Activated gamma-delta T cell treated with Interleukin-2 at 50 U/mL for 16 hours (primary cell): ENCODE results near the gene PSMG4.

ENCODE experiments used
- DNase-seq: peaks from one replicate; pipeline ENCODE4 v3.0.0-alpha.2; 2020

Gene PSMG4, protein sequence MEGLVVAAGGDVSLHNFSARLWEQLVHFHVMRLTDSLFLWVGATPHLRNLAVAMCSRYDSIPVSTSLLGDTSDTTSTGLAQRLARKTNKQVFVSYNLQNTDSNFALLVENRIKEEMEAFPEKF

GRCh38 chr6:3258720-3259490 is at the start of gene PSMG4:
Gene PSMG4, plus strand, starts transcription at chr6:3258947. Its CDS starts 76 bp downstream, at chr6:3259023.
- DNase-seq: peak; percentile 94

GRCh38 chr6:3209114-3210023 is 49.4 kb upstream of the PSMG4 start:
- no peak for DNase-seq

DNA sequence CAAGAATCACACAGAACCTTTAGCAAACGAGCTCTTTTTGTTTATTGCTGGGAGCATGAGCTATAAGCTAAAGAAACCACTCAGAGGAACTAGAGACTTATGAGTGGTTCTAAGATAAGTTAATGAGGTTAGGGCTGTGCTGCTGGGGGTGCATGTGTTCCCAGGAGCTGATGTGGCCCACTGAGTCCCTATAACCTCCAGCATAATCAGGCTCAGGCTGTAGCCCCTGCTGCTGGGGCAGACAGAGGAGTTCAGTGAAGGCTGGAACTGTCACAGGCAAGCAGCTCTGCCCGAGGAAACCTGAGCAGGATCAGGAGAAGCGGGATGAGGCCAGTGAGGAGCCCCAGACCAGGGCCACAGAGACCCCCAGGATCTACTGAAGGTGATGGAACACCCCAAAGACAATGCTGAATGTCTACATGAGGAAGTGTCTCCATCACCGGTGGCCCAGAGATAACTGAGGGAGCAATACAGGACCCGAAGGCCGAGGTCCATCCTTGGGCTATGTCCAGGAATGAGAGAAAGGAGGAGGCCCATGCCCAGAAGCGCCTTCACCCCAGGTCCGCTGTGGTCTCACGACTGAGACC is 48.6 kb upstream of the PSMG4 start:
- DNase-seq: no peak

DNA sequence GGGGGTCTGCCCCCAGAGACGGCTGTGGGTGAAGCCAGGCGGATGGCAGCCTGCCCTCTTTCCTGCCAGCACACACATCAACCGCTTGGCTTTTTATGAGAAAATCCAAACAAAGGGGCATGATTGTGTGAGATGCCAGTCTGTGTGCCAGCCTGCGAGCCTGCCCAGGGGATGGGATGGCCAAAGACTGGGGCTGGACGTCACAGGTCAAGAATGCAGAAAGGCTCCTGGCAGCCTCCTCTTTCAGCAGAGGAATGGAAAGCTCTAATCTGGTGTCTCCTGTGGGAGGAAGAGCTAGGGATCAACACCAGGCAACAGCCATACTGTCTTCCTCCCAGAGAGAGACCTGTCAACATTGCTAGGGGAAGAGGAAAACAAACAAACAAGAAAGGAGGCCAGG is 47.1 kb upstream of the PSMG4 start:
- DNase-seq: no peak

- no peak for DNase-seq
Measured at GRCh38 chr6:3212261-3212660, 46.5 kb upstream of the PSMG4 start.

DNA sequence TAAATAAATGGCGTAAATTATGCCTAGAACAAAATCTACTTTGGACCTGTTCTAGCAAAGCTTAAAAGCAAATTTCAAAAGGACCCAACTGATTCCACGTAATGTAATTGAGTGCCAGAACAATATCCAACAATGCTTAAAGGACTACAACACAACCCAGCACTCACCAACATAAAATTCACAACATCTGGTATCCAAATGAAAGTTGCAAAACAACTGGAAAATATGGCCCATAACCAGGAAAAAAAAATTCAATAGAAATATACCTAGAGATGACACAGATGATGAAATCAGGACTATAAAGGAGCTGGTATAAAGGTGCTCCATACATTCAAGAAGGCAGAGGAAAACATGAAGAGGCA is 45.4 kb upstream of the PSMG4 start:
- no peak for DNase-seq

DNA sequence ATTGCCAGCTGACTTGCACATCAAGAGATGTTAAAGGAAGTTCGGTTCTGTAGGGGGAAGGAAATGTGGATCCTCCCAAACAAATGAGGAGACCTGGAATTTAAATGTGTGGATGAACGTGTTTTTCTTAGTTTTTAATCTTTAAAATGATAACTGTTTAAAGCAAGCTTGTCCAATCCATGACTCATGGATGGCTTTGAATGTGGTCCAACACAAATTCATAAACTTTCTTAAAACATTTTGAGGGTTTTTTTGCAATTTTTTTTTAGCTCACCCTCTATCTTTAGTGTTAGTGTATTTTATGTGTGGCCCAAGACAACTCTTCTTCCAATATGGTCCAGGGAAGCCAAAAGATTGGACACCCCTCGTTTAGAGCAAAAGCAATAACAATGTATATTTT is 43.8 kb upstream of the PSMG4 start:
- DNase-seq: no peak

DNA sequence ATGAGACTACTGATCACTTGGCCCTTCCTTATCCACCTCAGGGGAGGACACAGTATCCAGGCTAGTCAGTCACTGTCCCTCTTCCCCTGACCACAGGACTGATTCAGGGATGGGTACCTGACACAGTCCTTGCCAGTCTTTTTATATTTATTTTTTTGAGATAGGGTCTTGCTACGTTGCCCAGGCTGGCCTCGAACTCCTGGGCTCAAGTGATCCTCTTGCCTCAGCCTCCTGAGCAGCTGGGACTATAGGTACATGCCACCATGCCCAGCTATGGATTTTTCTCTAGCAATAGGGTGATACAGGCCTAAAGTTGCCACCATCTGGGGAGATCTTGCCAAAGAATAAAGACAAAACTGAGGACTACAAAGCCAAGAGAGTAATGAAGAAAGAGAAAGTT is 41.5 kb upstream of the PSMG4 start:
- DNase-seq: no peak

- DNase-seq: no peak
Measured at GRCh38 chr6:3218266-3218665, 40.5 kb upstream of the PSMG4 start.

- DNase-seq: no peak
Measured at GRCh38 chr6:3220366-3220765, 38.4 kb upstream of the PSMG4 start.

GRCh38 chr6:3221578-3221977 is 37.2 kb upstream of the PSMG4 start:
- no peak for DNase-seq

- no peak for DNase-seq
Measured at GRCh38 chr6:3222506-3223038, 36.2 kb upstream of the PSMG4 start.

DNA sequence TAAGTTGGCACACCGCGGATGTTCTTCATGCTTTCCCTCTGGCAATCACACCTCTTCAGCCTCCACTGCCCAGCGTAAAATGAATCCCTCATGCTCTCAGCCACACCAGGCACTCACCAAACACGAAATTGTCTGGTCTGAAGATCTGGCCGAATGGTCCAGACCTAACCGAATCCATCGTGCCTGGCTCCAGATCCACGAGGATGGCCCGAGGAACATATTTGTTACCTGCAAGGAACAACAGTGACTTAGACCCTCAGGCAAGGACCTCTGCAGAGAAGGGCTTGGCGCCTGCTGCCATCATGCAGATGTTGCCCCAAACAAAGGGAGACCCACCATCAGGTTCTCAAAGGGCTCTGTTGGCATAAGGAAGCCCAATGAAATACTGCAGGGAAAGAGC is 32.7 kb upstream of the PSMG4 start:
- no peak for DNase-seq

GRCh38 chr6:3226481-3227362 is 32.0 kb upstream of the PSMG4 start:
- DNase-seq: no peak

GRCh38 chr6:3227363-3228045 is 31.2 kb upstream of the PSMG4 start, which contains the start of gene TUBB2B:
Gene TUBB2B, minus strand, starts transcription at chr6:3227653. Its CDS starts 110 bp downstream, at chr6:3227543.
- DNase-seq: no peak

- no peak for DNase-seq
Measured at GRCh38 chr6:3228046-3228671, 30.6 kb upstream of the PSMG4 start.

GRCh38 chr6:3228771-3229565 is 29.8 kb upstream of the PSMG4 start:
- DNase-seq: no peak

- no peak for DNase-seq
Measured at GRCh38 chr6:3229566-3230178, 29.1 kb upstream of the PSMG4 start.

DNA sequence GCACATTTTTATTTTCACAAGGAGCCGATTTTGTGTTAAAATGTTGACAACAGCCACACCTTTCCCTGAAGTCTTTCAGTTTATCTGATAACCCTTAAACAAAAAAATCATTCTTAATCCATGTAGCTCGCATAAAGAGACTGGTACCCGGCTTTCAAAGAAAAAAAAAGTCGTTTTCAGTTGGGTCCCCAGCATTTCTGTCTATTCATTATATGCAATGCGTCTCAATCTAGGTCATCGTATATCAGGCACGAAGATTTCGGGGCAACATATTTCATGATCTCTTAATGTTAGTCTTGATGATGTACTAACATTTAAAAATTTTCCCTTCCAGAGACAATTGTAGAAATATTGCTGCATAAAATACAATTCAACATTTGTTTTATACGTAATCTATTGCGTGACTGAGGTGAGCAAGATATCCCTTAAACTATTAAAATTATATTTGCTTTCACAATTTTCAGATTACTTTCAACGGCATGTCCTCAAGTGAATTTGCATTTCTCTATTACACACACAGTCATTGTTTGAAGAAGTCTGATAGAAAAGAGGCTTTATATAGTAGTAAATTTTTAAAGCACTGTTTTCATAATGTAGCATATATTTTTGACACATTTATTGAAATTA is 28.4 kb upstream of the PSMG4 start:
- DNase-seq: no peak
